ENCODE measurements around the gene LIMCH1. TPM values are rescaled to one million over a fixed set of nuclear protein-coding genes. Genes with fewer than 3 reads are reported as not detected.

Gene LIMCH1
- total and polyA plus RNA-seq, 2 of the 8 experiments (the other 6 are each of a cell fraction or from before 2014, with no cell fraction given): 2.7 to 3.0 TPM

DNA sequence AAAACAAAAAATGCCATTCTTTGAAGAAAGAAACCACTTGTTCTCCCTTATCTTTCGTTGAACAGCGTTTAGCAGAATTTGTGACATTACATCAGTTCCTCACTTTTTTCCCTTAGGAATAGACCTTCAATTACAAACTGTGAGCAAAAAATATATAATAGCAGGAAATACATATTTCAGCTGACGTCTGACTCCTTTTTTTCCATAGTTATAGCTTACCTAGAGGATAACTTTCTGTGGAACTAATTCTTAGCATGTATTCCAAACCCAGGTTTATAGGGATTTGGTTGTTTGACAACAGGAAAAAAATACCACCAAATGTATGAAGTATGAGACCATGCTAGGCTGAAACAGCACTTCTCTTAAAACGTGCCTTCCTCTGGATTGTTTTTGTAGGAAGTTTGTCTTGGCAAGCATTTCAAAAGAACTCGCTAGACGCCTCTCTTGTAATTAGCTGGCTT, 2.0 kb upstream of the LIMCH1 start (continued):
- TF ChIP-seq, protein P1, sequence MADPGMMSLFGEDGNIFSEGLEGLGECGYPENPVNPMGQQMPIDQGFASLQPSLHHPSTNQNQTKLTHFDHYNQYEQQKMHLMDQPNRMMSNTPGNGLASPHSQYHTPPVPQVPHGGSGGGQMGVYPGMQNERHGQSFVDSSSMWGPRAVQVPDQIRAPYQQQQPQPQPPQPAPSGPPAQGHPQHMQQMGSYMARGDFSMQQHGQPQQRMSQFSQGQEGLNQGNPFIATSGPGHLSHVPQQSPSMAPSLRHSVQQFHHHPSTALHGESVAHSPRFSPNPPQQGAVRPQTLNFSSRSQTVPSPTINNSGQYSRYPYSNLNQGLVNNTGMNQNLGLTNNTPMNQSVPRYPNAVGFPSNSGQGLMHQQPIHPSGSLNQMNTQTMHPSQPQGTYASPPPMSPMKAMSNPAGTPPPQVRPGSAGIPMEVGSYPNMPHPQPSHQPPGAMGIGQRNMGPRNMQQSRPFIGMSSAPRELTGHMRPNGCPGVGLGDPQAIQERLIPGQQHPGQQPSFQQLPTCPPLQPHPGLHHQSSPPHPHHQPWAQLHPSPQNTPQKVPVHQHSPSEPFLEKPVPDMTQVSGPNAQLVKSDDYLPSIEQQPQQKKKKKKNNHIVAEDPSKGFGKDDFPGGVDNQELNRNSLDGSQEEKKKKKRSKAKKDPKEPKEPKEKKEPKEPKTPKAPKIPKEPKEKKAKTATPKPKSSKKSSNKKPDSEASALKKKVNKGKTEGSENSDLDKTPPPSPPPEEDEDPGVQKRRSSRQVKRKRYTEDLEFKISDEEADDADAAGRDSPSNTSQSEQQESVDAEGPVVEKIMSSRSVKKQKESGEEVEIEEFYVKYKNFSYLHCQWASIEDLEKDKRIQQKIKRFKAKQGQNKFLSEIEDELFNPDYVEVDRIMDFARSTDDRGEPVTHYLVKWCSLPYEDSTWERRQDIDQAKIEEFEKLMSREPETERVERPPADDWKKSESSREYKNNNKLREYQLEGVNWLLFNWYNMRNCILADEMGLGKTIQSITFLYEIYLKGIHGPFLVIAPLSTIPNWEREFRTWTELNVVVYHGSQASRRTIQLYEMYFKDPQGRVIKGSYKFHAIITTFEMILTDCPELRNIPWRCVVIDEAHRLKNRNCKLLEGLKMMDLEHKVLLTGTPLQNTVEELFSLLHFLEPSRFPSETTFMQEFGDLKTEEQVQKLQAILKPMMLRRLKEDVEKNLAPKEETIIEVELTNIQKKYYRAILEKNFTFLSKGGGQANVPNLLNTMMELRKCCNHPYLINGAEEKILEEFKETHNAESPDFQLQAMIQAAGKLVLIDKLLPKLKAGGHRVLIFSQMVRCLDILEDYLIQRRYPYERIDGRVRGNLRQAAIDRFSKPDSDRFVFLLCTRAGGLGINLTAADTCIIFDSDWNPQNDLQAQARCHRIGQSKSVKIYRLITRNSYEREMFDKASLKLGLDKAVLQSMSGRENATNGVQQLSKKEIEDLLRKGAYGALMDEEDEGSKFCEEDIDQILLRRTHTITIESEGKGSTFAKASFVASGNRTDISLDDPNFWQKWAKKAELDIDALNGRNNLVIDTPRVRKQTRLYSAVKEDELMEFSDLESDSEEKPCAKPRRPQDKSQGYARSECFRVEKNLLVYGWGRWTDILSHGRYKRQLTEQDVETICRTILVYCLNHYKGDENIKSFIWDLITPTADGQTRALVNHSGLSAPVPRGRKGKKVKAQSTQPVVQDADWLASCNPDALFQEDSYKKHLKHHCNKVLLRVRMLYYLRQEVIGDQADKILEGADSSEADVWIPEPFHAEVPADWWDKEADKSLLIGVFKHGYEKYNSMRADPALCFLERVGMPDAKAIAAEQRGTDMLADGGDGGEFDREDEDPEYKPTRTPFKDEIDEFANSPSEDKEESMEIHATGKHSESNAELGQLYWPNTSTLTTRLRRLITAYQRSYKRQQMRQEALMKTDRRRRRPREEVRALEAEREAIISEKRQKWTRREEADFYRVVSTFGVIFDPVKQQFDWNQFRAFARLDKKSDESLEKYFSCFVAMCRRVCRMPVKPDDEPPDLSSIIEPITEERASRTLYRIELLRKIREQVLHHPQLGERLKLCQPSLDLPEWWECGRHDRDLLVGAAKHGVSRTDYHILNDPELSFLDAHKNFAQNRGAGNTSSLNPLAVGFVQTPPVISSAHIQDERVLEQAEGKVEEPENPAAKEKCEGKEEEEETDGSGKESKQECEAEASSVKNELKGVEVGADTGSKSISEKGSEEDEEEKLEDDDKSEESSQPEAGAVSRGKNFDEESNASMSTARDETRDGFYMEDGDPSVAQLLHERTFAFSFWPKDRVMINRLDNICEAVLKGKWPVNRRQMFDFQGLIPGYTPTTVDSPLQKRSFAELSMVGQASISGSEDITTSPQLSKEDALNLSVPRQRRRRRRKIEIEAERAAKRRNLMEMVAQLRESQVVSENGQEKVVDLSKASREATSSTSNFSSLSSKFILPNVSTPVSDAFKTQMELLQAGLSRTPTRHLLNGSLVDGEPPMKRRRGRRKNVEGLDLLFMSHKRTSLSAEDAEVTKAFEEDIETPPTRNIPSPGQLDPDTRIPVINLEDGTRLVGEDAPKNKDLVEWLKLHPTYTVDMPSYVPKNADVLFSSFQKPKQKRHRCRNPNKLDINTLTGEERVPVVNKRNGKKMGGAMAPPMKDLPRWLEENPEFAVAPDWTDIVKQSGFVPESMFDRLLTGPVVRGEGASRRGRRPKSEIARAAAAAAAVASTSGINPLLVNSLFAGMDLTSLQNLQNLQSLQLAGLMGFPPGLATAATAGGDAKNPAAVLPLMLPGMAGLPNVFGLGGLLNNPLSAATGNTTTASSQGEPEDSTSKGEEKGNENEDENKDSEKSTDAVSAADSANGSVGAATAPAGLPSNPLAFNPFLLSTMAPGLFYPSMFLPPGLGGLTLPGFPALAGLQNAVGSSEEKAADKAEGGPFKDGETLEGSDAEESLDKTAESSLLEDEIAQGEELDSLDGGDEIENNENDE (IDR thresholded peaks at IDR 0.05; ENCODE audit: insufficient replicate concordance, low read length): no peak
